Spinal cord (tissue), 10 donors: ENCODE results near the gene C11orf24. TPM values are rescaled to one million over a fixed set of nuclear protein-coding genes. Genes with fewer than 3 reads are reported as not detected.

Source experiments
- DNase-seq, 6 donors: peaks; one replicate each; pipeline versions ENCODE4 v3.0.0 to v3.0.0-alpha.2; 2013 to 2015; ENCODE audit warnings: low spot score in 6 of 6, low read depth in 4 of 6
- H3K27ac ChIP-seq: one replicate; pipeline ENCODE4 v1.5.1; 2013; ENCODE audit warnings: low read depth, low read length, control low read depth
- H3K27me3 ChIP-seq: one replicate; pipeline ENCODE4 v1.6.1; 2013; ENCODE audit warnings: low read length; ENCODE audit not compliant: control insufficient read depth, insufficient read depth
- H3K36me3 ChIP-seq: one replicate; pipeline ENCODE4 v1.6.1; 2013; ENCODE audit warnings: low read length; ENCODE audit not compliant: control insufficient read depth, insufficient read depth
- H3K4me1 ChIP-seq: one replicate; pipeline ENCODE4 v1.6.1; 2013; ENCODE audit warnings: low read length; ENCODE audit not compliant: control insufficient read depth, insufficient read depth
- H3K4me3 ChIP-seq: one replicate; pipeline ENCODE4 v1.5.1; 2013; ENCODE audit warnings: low read depth, low read length, control low read depth
- H3K9me3 ChIP-seq: one replicate; pipeline ENCODE4 v1.6.1; 2013; ENCODE audit warnings: low read length; ENCODE audit not compliant: control insufficient read depth, insufficient read depth
- WGBS: methylation state at CpG from one replicate; pipeline ENCODE4 v1.1.5; 2013; ENCODE audit warnings: missing lambda C conversion rate; ENCODE audit not compliant: insufficient coverage; 5-methylcytosine and 5-hydroxymethylcytosine counted together
- polyA plus RNA-seq, 2 donors: library from polyadenylated mRNA; unstranded; fragments of 120-200 nt; gene quantifications; one replicate each; pipeline ENCODE4 v1.2.1, GENCODE V29; 2013; ENCODE audit not compliant: insufficient read length in 2 of 2
- total RNA-seq, 2 donors: library from RNA; depleted of rRNA in 1 of 2; stranded (reverse); fragments of 120-200 nt in 1 of 2; fragments of >200 nt in 1 of 2; gene quantifications; one replicate each; pipeline versions ENCODE4 v1.2.3 to v1.2.4, GENCODE V29; 2013 to 2014
- donor health status: healthy.

The C11orf24 gene
- total and polyA plus RNA-seq, 4 donors: 12.7 to 31.9 (median 19.4) TPM

DNA sequence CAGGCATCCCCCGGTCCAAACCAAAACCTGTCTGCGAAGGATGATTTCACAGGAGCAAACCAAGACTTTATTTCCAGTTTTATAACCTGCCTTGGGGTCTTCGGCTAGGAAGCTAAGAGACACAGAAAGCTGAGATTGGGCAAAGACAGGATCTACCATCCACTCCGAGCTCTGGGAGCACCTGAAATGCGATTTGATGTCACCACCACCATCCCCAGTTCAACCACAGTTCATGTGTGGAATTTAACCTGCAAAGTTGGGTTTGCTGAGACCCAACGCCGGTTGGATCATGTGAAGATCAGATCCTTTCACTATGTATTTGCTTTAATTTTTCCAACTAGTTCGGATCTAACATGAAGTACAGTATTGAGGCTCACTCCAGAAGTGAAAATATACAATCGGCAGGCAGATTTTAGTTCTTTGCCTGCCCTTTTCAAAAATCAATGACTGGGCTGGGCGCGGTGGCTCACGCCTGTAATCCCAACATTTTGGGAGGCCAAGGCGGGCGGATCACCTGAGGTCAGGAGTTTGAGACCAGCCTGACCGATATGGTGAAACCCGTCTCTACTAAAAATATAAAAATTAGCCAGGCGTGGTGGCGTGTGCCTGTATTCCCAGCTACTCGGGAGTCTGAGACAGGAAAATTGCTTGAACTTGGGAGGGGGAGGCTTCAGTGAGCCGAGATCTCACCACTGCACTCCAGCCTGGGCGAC lies 1.4 kb upstream of the C11orf24 start:
- peaks cover 4% of the 10 kb centered on the region for H3K36me3 ChIP-seq
- no peak overlapping the region for H3K27ac ChIP-seq
- H3K4me1 ChIP-seq: peaks cover 25% of the 10 kb centered on the region
- WGBS: 97% methylated on average over 9 of the region's 21 CpGs
- DNase-seq: no peak
- no peaks in the 10 kb centered on the region for H3K9me3 ChIP-seq
- H3K4me3 ChIP-seq: no peak overlapping the region
- H3K27me3 ChIP-seq: no peaks in the 10 kb centered on the region

DNA sequence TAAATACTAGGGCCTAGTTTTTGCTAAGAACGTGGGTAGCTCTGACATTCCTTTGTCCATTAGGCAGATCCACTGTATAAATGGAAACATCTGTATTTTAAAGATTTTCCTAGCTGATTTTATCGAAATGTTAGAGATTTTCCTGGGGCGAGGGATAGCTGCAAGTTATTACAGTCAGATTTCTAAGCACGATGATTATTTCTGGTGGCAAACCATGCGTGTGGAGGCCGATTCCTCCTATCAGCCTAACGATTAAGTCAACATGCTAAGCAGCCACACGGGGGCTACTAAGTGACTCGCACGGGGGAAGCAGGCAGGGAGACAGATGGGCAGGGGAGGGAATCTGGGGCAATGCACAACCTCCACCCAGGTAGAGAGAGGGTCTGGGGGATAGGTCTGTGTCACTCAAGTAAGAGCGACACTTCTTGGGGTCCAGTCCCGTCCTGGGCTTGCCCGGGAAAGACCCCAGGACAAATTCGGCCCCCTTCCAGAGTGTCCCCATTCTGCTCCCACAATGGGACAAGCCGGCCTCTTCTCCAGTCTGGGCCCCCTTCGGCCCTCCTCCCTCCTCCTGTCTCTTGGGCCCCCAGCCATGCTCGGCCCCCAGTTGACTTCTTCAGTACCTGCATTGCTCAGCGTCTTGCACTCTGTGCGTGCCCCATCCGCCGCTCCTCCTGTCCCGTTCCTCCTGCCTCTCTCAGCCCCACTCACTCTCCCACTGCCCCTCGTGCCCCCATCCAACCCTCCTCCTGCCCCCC lies 571 bp downstream of the C11orf24 start:
- WGBS: 3% methylated on average over 18 of the region's 23 CpGs
- H3K27ac ChIP-seq: peak overlapping the region; percentile 84
- H3K4me3 ChIP-seq: peak overlapping the region; percentile 96
- H3K9me3 ChIP-seq: no peaks in the 10 kb centered on the region
- peak in 5 of 6 donors; percentile 12 to 87 (median 35) for DNase-seq
- peaks cover 35% of the 10 kb centered on the region for H3K4me1 ChIP-seq
- peaks cover 24% of the 10 kb centered on the region for H3K36me3 ChIP-seq
- H3K27me3 ChIP-seq: no peaks in the 10 kb centered on the region

DNA sequence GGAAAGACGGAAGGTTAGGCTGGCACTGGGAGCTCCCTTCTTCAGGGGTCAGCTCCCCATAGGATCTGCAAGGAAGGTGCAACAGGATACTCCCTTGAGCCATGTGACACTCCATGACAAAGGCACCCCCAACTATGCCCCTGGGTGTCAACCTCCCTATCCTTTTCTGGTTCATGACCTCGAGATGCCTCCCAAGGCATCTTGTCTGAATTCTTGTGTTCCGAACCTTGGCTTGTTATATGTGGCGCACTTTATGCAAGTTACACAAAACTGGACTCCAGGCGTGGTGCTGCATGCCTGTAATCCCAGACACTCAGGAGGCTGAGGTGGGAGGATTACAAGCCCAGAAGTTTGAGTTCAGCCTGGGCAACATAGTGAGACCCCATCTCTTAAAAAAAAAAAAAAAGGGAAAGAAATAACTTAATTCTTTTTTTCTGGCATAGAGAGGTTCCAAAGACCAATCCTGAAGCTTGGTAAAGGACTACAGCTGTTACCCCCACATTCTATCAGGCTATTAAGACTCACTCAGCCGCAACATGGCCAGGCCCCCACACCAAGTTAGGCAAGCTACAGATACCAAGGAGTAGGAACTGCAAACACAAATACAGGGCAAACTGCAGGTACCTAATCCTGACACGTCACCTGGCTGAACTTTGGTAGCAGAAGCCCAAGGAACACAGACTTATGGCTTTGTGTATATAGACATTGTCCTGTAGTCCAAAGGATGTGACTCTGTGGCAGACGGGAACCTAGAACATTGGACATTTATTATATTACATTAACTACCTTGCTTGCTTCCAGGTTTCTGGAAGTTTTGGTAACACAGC lies 1.4 kb downstream of the C11orf24 start:
- no peaks in the 10 kb centered on the region for H3K27me3 ChIP-seq
- no peaks in the 10 kb centered on the region for H3K9me3 ChIP-seq
- H3K36me3 ChIP-seq: peaks cover 32% of the 10 kb centered on the region
- 74% methylated on average over 5 of the region's 8 CpGs for WGBS
- H3K4me3 ChIP-seq: peak overlapping the region; percentile 96
- no peak for DNase-seq
- H3K27ac ChIP-seq: peak overlapping the region; percentile 84
- H3K4me1 ChIP-seq: peaks cover 43% of the 10 kb centered on the region

DNA sequence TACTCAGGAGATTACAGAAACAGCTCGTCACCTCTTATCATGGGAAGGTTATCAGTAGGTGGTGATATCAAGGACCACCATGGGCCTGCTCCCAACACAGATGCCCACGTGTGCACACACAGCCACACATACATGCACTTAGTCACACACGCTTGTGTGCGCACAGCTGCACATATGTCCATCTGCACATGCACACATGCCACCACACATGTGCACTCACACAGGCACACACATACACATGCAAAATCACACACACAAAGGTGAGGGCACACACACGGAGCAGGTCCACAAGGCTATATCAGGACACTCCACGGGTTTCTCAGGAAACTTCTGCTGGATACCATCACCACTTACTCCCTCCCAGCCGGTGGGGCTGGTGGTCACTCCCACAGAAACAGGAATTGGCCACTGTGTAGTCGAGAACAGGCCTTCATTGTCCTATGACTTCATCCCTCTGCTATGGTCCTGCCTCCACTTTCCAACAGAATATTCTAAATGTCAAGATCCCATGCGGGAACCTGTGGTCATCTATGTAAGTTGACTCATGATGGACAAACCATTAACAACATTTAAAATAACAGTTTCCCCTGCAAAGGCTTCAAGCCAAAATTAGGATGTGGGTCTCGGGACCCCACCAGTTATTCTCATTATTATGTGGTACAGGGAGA lies 2.2 kb downstream of the C11orf24 start:
- WGBS: 77% methylated on average over 8 of the region's 10 CpGs
- no peak for DNase-seq
- Histone ChIP-seq H3K27ac (peak overlapping the region; percentile 52), H3K4me1 (peaks cover 51% of the 10 kb centered on the region), H3K9me3 (no peaks in the 10 kb centered on the region), H3K4me3 (no peak overlapping the region), H3K36me3 (peaks cover 41% of the 10 kb centered on the region), H3K27me3 (no peaks in the 10 kb centered on the region)

DNA sequence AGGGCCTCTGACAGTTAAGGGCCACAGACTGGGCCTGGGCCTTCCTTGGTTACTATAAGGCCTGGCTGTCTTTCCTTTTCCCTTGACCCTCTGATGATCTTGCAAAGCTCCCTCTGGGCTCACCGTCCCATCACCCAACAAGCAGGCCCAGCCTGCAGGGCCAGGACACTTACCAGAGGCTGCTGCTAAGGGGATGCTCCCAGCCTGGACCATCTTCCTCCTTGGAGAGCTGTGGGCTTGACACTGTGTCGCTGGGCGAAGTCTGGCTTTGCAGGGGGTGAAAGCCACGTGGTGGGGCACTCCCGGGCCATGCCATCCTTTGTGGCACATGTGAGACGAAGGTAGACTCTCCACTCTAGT lies 3.9 kb downstream of the C11orf24 start:
- Histone ChIP-seq H3K27me3 (no peaks in the 10 kb centered on the region), H3K4me1 (peaks cover 48% of the 10 kb centered on the region), H3K36me3 (peaks cover 56% of the 10 kb centered on the region), H3K4me3 (no peak overlapping the region), H3K27ac (no peak overlapping the region), H3K9me3 (no peaks in the 10 kb centered on the region)
- WGBS: 100% methylated on average over 4 of the region's 6 CpGs
- DNase-seq: no peak

DNA sequence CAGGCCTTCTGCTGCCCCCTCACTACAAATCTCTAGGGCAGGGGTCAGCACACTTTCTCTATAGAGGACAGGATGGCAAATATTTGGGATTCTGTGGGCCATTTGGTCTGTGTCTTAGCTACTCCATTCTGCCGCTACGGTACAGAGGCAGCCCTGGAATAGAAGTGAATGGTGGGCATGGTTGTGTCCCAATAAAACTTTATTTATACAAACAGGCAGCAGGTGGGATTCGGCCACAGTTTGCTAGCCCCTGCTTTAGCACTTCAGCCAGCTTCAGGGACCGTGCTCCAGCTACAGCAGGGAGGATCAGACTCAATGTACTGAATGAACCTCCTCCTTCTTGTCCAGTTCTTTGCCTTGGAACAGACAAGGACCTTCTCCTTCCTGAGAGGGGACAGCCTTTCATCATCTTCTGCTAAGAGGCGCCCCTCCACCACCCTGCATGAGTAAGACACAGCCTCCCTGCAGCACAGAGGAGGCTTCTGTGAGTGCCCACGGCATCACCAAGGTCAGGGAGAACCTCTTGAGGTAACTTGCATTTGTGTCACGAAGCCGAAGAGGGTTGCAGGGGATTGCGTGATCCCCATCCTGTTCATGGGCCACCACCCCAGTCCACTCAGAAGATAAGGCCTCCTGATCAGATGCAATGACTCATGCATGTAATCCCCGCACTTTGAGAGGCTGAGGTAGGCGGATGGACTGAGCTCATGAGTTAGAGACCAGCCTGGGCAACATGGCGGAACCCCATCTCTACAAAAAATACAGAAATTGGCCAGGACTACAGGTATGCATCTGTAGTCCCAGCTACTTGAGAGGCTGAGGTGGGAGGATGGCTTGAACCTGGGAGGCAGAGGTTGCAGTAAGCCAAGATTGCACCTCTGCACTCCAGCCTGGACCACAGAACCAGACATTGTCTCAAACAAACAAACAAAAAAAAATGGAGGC lies 4.6 kb downstream of the C11orf24 start:
- Histone ChIP-seq H3K4me3 (no peak overlapping the region), H3K36me3 (peaks cover 62% of the 10 kb centered on the region), H3K27me3 (no peaks in the 10 kb centered on the region), H3K4me1 (peaks cover 42% of the 10 kb centered on the region), H3K9me3 (no peaks in the 10 kb centered on the region), H3K27ac (peak overlapping the region; percentile 50)
- 97% methylated on average over 9 of the region's 12 CpGs for WGBS
- DNase-seq: no peak

DNA sequence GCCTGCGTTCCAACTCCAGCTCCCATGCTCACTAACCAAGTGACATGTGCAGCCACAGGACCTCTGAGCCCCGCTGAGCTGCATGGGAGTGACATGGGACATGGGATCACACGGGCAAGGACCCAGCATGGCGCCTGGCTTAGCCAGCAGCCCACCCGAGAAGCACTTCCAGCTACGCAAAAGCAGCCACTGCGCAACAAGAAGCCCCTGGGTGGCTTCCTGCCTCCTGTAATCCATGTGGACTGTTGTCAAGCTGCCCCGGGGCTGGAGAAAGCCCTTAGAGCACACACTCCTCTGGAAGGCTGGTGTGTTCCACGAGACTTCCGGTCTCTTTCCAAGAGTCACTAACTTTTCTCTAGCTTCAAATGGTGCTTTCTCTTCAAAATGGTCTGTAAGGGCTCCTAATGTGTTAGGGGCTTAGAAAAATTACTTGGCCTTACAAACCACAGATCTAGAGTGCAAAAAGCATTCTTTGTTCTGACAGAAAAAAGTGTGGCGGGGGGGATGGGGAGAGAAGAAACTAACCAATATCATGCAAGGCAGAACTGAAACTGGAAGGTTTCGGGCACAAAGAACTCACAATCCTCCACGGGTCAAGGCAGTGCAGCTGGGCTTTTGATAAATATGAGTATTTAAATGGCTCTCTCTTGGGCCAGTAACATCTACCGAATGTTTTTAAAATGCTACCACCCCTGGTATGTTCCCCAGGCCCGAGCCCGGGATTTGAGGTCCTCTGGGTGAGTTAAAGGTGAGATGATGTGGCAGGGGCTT lies 5.5 kb downstream of the C11orf24 start:
- Histone ChIP-seq H3K4me1 (peaks cover 41% of the 10 kb centered on the region), H3K36me3 (peaks cover 71% of the 10 kb centered on the region), H3K27ac (peak overlapping the region; percentile 83), H3K9me3 (no peaks in the 10 kb centered on the region), H3K27me3 (no peaks in the 10 kb centered on the region), H3K4me3 (no peak overlapping the region)
- peak in 1 of 6 donors; percentile 35 for DNase-seq
- 92% methylated on average over 8 of the region's 16 CpGs for WGBS
